Activated CD8-positive, alpha-beta memory T cell treated with anti-CD3 and anti-CD28 coated beads, Interleukin-2, amount 10 ng/mL, durations not matched to agents 7 days and 5 days (primary cell): ENCODE measurements around the gene CBR1. TPM values are rescaled to one million over a fixed set of nuclear protein-coding genes. Genes with fewer than 3 reads are reported as not detected.

Source experiments
- ATAC-seq: fragments of 150-1000 bp; cut with Tn5 transposase; one replicate; pipeline ENCODE4 v1.10.0; 2021; ENCODE audit warnings: moderate library complexity
- CTCF ChIA-PET: fragments of 350-600 bp; sonication (Branson Sonifier 250); formaldehyde crosslinking; loops from one replicate; lab custom pipeline; 2021; ENCODE audit warnings: antibody characterized with exemption; lab: Charles Lee
- DNase-seq: peaks from one replicate; pipeline ENCODE4 v3.0.0-alpha.2; 2020
- H3K27ac Mint-ChIP-seq: one replicate; pipeline ENCODE4 v1.8.0; 2021; ENCODE audit warnings: mild to moderate bottlenecking, mixed read lengths
- H3K27me3 Mint-ChIP-seq: one replicate; pipeline ENCODE4 v1.8.0; 2021; ENCODE audit warnings: mixed read lengths
- H3K36me3 Mint-ChIP-seq: one replicate; pipeline ENCODE4 v1.8.0; 2021; ENCODE audit warnings: mild to moderate bottlenecking, mixed read lengths
- H3K4me1 Mint-ChIP-seq: one replicate; pipeline ENCODE4 v1.8.0; 2021; ENCODE audit warnings: mixed read lengths
- H3K4me3 Mint-ChIP-seq: one replicate; pipeline ENCODE4 v1.8.0; 2021; ENCODE audit warnings: mild to moderate bottlenecking, moderate library complexity, mixed read lengths
- H3K9me3 Mint-ChIP-seq: one replicate; pipeline ENCODE4 v1.8.0; 2022; ENCODE audit warnings: low read depth, mixed read lengths
- total RNA-seq, 2 experiments: library from RNA; stranded (reverse); gene quantifications; one replicate each; pipeline ENCODE4 v1.2.3, GENCODE V29; 2021

CBR1 gene
- total RNA-seq = 10 to 100 TPM; 47.8 to 52.3 TPM

DNA sequence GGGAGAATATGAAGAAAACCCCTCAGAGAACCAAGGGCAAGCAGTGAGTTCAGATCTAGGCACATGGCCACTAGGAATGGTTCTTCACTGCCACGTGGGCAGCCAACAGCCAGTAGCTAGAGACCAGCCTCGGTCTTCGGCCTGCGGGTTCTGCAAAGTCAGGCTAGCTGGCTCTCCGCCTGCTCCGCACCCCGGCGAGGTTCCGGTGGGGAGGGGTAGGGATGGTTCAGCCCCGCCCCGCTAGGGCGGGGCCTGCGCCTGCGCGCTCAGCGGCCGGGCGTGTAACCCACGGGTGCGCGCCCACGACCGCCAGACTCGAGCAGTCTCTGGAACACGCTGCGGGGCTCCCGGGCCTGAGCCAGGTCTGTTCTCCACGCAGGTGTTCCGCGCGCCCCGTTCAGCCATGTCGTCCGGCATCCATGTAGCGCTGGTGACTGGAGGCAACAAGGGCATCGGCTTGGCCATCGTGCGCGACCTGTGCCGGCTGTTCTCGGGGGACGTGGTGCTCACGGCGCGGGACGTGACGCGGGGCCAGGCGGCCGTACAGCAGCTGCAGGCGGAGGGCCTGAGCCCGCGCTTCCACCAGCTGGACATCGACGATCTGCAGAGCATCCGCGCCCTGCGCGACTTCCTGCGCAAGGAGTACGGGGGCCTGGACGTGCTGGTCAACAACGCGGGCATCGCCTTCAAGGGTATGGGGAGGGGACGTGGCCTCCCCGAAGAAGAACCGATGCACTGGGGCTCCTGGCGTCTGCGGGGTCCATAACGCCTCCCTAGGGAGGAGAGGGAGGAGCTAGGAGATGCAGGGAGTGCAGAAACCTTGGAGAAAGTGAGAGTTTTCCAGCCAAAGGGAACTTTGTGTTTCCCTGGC, at the start of gene CBR1:
Gene CBR1, plus strand, starts transcription at position 312 of the 871 bp plus-strand sequence. Its CDS starts 92 bp downstream, at position 404.
- Mint-ChIP-seq H3K4me3 (peak within 1 kb of the TSS; percentile 91), H3K27ac (peak within 1 kb of the TSS; percentile 84), H3K27me3 (peaks cover 8% of the 10 kb centered on the region), H3K36me3 (peaks cover 37% of the 10 kb centered on the region), H3K9me3 (peaks cover 5% of the 10 kb centered on the region), H3K4me1 (peaks cover 44% of the 10 kb centered on the region)
- ATAC-seq (peak; percentile 99), DNase-seq (peak; percentile 94)
- CTCF ChIA-PET = interaction anchor here (0.9 to 2.4 kb wide), 7 partner anchors 9 to 250 kb away, joined by 3 to 17 read pairs (median 4); partner anchors contain the start of genes MORC3 and SETD4

- DNase-seq (no peak), ATAC-seq (no peak)
- Mint-ChIP-seq H3K27me3 (no peaks in the 10 kb centered on the region), H3K9me3 (no peaks in the 10 kb centered on the region), H3K4me3 (no peak overlapping the region), H3K36me3 (no peaks in the 10 kb centered on the region), H3K4me1 (no peaks in the 10 kb centered on the region), H3K27ac (no peak overlapping the region)
- CTCF ChIA-PET = no interaction called here
Measured at GRCh38 chr21:36021251-36021837, 48.5 kb upstream of the CBR1 start.

- no peak overlapping the region for H3K4me3 Mint-ChIP-seq
- H3K27ac Mint-ChIP-seq = no peak overlapping the region
- no peaks in the 10 kb centered on the region for H3K9me3 Mint-ChIP-seq
- H3K27me3 Mint-ChIP-seq = no peaks in the 10 kb centered on the region
- no peaks in the 10 kb centered on the region for H3K4me1 Mint-ChIP-seq
- ATAC-seq (no peak), DNase-seq (no peak)
- H3K36me3 Mint-ChIP-seq = no peaks in the 10 kb centered on the region
- CTCF ChIA-PET = no interaction called here
Measured at GRCh38 chr21:36022427-36023091, 47.3 kb upstream of the CBR1 start.

- Mint-ChIP-seq H3K27me3 (no peaks in the 10 kb centered on the region), H3K4me3 (no peak overlapping the region), H3K27ac (no peak overlapping the region), H3K4me1 (no peaks in the 10 kb centered on the region), H3K36me3 (no peaks in the 10 kb centered on the region), H3K9me3 (no peaks in the 10 kb centered on the region)
- ATAC-seq = no peak
- DNase-seq = no peak
- CTCF ChIA-PET = no interaction called here
Measured at GRCh38 chr21:36023092-36023480, 46.7 kb upstream of the CBR1 start.

DNA sequence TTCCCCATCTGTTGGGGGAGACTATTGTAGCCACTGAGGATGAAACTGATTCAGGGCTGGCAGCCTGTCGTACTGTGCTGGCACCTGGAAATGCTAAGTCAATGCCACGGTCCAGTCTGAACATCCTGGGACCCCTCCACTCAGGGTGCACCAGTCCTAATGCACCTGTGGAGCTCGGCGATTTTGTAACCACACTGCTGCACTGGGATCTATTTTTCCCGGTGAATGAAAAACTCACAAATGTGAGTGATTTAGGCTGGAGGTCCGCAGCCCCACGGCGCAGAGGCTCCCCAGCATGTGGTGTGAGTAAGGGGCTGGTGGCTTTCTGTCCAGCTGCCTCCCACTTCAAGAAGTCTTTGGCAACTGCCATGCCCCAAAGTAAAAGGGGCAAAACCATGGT, 45.0 kb upstream of the CBR1 start:
- ATAC-seq (no peak), DNase-seq (no peak)
- Mint-ChIP-seq H3K27me3 (no peaks in the 10 kb centered on the region), H3K36me3 (no peaks in the 10 kb centered on the region), H3K4me3 (no peak overlapping the region), H3K27ac (no peak overlapping the region), H3K9me3 (no peaks in the 10 kb centered on the region), H3K4me1 (peaks cover 5% of the 10 kb centered on the region)
- CTCF ChIA-PET = no interaction called here

DNA sequence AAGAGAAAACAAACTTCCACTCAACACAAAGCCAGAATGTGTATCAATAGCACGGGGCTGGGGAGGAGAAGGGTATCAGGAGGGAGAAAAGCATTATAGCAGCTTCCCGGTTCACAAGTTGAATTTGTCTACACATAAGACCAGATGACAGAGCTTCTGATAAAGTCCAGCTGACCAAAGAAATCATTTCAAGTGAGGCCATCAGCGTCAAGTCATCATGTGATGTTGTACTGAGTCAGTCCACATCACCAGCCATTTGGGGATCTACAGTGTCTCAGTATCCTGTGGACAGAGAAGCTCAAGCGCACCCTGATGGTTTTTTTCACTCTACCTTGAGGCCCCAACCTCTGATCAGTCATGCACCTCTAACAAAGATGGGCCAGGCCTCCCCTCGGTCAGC, 42.5 kb upstream of the CBR1 start:
- ATAC-seq = no peak
- no peaks in the 10 kb centered on the region for H3K27me3 Mint-ChIP-seq
- H3K4me3 Mint-ChIP-seq = no peak overlapping the region
- peaks cover 5% of the 10 kb centered on the region for H3K4me1 Mint-ChIP-seq
- no peaks in the 10 kb centered on the region for H3K9me3 Mint-ChIP-seq
- H3K36me3 Mint-ChIP-seq = no peaks in the 10 kb centered on the region
- no peak overlapping the region for H3K27ac Mint-ChIP-seq
- CTCF ChIA-PET = interaction anchor here (0.7 to 2.4 kb wide), 10 partner anchors 18 to 1395 kb away, joined by 3 to 10 read pairs (median 4); no protein-coding TSS in a partner anchor
- no peak for DNase-seq

DNA sequence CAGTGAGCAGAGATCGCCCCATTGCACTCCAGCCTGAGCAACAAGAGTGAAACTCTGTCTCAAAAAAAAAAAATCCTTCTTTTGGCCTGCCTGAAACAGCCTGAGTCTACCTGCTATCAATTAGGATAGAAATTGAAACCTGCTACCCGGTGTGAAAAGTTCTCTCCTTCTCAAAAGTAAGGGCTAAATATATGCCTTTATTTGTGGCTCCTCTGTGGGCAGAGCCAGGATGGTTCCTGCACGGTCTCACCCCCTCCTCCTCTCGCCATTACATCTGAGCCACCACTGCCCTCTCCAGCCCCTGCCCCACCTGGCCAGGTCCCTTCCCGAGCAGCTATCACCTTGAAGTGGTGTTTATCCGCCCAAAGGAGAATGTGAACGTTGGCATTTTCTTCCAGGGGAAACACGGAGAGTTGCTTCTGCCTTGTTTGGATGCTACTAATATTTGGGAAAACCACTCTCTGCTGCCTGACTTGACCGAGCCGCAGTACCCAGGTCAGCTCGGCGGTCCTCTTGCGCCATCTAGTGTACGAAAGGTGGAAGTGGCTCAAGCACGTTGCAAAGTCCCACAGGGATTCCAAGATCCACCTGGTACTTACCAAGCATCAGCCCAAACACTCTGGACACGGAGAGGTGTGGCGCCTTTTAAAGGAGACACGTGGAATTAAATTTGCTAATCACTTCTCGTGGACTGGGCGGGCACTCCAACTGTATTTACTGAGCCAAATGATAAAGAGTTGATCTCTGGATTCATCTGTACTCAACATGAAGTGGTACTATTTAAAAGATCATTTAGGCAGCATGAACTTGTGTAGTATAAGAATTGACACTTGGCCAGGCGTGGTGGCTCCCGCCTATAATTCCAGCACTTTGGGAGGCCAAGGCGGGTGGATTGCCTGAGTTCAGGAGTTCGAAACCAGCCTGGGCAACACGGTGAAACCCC, 41.4 kb upstream of the CBR1 start:
- DNase-seq (peak; percentile 75), ATAC-seq (peak; percentile 85)
- Mint-ChIP-seq H3K4me1 (peaks cover 5% of the 10 kb centered on the region), H3K27me3 (no peaks in the 10 kb centered on the region), H3K36me3 (peaks cover under 1% of the 10 kb centered on the region), H3K4me3 (no peak overlapping the region), H3K9me3 (no peaks in the 10 kb centered on the region), H3K27ac (no peak overlapping the region)
- CTCF ChIA-PET = interaction anchor here (0.6 to 2.4 kb wide), 15 partner anchors 8 to 1335 kb away, joined by 3 to 10 read pairs (median 4); no protein-coding TSS in a partner anchor

DNA sequence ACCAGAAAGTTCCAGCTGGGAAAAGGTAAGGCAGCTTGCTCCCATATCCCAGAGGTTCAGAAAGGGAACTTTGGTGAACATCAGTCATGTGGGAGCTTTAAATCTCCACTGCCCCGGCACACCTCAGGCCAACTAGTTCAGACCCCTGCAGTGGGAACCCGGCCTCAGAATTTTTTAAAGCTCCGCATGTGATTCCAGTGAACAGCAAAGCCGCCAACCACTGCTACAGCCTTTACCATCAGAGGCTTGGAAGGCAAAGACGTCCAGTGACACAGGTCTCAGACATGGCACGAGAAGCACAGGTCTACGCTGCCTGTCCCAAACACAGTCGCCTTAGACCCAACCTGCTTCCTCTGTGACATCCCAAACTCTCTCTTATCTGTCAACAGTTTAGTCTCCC, 40.5 kb upstream of the CBR1 start:
- Mint-ChIP-seq H3K27ac (no peak overlapping the region), H3K27me3 (no peaks in the 10 kb centered on the region), H3K4me1 (peaks cover 5% of the 10 kb centered on the region)

DNA sequence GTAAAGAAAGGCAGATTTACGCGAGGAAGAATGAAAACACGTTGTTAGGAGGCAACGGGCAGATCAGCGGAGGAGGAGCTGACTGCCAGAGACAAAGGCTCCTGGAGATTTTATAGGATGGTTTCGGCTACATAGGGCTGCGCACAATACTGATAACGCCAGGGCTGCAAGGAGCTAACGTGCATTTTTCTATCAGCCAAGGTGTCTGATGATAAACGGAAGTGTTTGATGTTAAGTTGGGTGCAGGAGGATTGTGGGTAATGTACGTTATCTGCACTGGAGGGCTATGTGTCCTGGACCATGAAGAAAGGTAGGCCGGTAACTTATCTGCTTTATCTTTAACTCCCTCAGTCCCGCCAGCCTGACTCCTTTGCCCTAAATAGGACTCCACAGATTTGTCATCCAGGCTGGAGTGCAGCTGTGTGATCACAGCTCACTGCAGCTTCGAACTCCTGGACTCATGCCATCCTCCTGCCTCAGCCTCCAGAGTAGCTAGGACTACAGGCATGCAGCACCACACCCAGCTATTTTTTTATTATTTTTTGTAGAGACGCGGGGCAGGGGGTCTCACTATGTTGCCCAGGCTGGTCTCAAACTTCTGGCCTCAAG, 39.1 kb upstream of the CBR1 start:
- no peak for ATAC-seq
- CTCF ChIA-PET = interaction anchor here (1.0 kb wide), 1 partner anchor 14 kb away, joined by 5 read pairs; no protein-coding TSS in a partner anchor

More for the DNA sequence above, 40.5 kb upstream of the CBR1 start:
- peaks cover 2% of the 10 kb centered on the region for H3K36me3 Mint-ChIP-seq
- ATAC-seq (no peak), DNase-seq (no peak)
- H3K4me3 Mint-ChIP-seq = no peak overlapping the region
- CTCF ChIA-PET = interaction anchor here (1.1 to 2.4 kb wide), 4 partner anchors 9 to 1336 kb away, joined by 3 to 10 read pairs (median 6); no protein-coding TSS in a partner anchor
- H3K9me3 Mint-ChIP-seq = no peaks in the 10 kb centered on the region

GRCh38 chr21:36032647-36033406, 37.0 kb upstream of the CBR1 start:
- Mint-ChIP-seq H3K27me3 (no peaks in the 10 kb centered on the region), H3K9me3 (no peaks in the 10 kb centered on the region), H3K27ac (no peak overlapping the region), H3K36me3 (peaks cover 7% of the 10 kb centered on the region), H3K4me3 (no peak overlapping the region), H3K4me1 (peaks cover 5% of the 10 kb centered on the region)
- CTCF ChIA-PET = no interaction called here
- DNase-seq (no peak), ATAC-seq (no peak)

More for the DNA sequence above, 39.1 kb upstream of the CBR1 start:
- no peaks in the 10 kb centered on the region for H3K9me3 Mint-ChIP-seq
- DNase-seq = no peak
- no peaks in the 10 kb centered on the region for H3K27me3 Mint-ChIP-seq
- no peak overlapping the region for H3K27ac Mint-ChIP-seq
- peaks cover 2% of the 10 kb centered on the region for H3K36me3 Mint-ChIP-seq
- H3K4me3 Mint-ChIP-seq = no peak overlapping the region
- H3K4me1 Mint-ChIP-seq = peaks cover 5% of the 10 kb centered on the region

- no peak for DNase-seq
- no peaks in the 10 kb centered on the region for H3K4me1 Mint-ChIP-seq
- no peak overlapping the region for H3K4me3 Mint-ChIP-seq
- CTCF ChIA-PET = no interaction called here
- H3K27me3 Mint-ChIP-seq = no peaks in the 10 kb centered on the region
- ATAC-seq = no peak
- no peaks in the 10 kb centered on the region for H3K9me3 Mint-ChIP-seq
- H3K36me3 Mint-ChIP-seq = peaks cover 14% of the 10 kb centered on the region
- no peak overlapping the region for H3K27ac Mint-ChIP-seq
Measured at GRCh38 chr21:36034211-36034913, 35.5 kb upstream of the CBR1 start.
